Parathyroid adenoma (tissue), 2 donors: ENCODE measurements around the gene LCE3D.

Experiments used
- H2AFZ ChIP-seq: fragments of 300-600 bp; sonication (generic); one replicate; pipeline ENCODE4 v1.7.0; 2017; ENCODE audit warnings: antibody characterized with exemption, mild to moderate bottlenecking
- H3K27ac ChIP-seq: fragments of 300-600 bp; sonication (generic); one replicate; pipeline ENCODE4 v1.7.0; 2017
- H3K27me3 ChIP-seq: fragments of 300-600 bp; sonication (generic); one replicate; pipeline ENCODE4 v1.7.0; 2017; ENCODE audit warnings: low read length; ENCODE audit not compliant: control insufficient read depth, insufficient read depth
- H3K36me3 ChIP-seq: fragments of 300-600 bp; sonication (generic); one replicate; pipeline ENCODE4 v1.7.0; 2017; ENCODE audit warnings: low read length; ENCODE audit not compliant: control insufficient read depth, insufficient read depth
- H3K4me1 ChIP-seq: fragments of 300-600 bp; sonication (generic); one replicate; pipeline ENCODE4 v1.7.0; 2017; ENCODE audit warnings: control low read depth
- H3K4me2 ChIP-seq: fragments of 300-600 bp; sonication (generic); one replicate; pipeline ENCODE4 v1.7.0; 2017; ENCODE audit warnings: low read length
- H3K4me3 ChIP-seq: fragments of 300-600 bp; sonication (generic); one replicate; pipeline ENCODE4 v1.7.0; 2017; ENCODE audit warnings: low read depth, low read length
- H3K79me2 ChIP-seq: fragments of 300-600 bp; sonication (generic); one replicate; pipeline ENCODE4 v1.7.0; 2017; ENCODE audit warnings: control low read depth
- H3K9ac ChIP-seq: fragments of 300-600 bp; sonication (generic); one replicate; pipeline ENCODE4 v1.7.0; 2017; ENCODE audit warnings: mild to moderate bottlenecking
- H3K9me3 ChIP-seq: fragments of 300-600 bp; sonication (generic); one replicate; pipeline ENCODE4 v1.7.0; 2017; ENCODE audit warnings: low read length; ENCODE audit not compliant: control insufficient read depth
- TF ChIP-seq, protein P1 (sequence below): fragments of 300-600 bp; sonication (generic); IDR thresholded peaks from one replicate; pipeline ENCODE4 v1.7.0; 2017; ENCODE audit warnings: antibody characterized with exemption, mild to moderate bottlenecking
- donor health status: primary hyperparathyroidism.

The LCE3D gene

DNA sequence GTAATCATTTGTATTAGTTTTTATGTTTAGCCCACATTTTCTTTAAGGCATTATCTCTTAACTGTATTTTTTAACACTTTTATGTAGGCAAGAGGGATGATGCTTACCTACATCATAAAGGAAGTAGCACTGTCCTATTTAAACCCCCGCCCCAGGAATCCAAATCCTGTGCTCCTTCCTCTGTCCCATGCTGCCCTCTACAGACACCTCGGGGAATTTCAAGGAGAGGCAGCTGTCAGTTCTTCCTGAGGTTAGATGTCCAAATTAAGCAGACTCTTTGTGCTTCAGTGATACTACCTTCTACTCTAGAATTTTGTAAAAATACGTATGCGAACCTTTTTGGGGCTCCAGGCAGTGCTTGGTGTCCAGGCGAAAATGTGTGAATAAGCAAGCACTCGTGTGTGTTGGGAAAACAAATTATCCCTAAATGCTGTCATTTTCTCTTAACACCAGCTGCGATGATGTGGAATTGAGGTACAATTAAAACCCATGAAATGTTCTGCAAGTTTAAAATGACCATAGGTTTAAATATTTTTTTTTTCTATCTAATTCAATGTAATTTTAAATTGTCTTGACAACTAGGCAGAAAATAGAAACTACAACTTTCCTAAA lies 46.9 kb downstream of the LCE3D start:
- H3K79me2 ChIP-seq: no peaks in the 10 kb centered on the region
- H3K9ac ChIP-seq: no peak overlapping the region
- TF ChIP-seq, protein P1, sequence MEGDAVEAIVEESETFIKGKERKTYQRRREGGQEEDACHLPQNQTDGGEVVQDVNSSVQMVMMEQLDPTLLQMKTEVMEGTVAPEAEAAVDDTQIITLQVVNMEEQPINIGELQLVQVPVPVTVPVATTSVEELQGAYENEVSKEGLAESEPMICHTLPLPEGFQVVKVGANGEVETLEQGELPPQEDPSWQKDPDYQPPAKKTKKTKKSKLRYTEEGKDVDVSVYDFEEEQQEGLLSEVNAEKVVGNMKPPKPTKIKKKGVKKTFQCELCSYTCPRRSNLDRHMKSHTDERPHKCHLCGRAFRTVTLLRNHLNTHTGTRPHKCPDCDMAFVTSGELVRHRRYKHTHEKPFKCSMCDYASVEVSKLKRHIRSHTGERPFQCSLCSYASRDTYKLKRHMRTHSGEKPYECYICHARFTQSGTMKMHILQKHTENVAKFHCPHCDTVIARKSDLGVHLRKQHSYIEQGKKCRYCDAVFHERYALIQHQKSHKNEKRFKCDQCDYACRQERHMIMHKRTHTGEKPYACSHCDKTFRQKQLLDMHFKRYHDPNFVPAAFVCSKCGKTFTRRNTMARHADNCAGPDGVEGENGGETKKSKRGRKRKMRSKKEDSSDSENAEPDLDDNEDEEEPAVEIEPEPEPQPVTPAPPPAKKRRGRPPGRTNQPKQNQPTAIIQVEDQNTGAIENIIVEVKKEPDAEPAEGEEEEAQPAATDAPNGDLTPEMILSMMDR: peak; percentile 21
- H2AFZ ChIP-seq: no peak overlapping the region
- no peaks in the 10 kb centered on the region for H3K27me3 ChIP-seq
- H3K4me1 ChIP-seq: no peaks in the 10 kb centered on the region
- H3K36me3 ChIP-seq: no peaks in the 10 kb centered on the region
- no peak overlapping the region for H3K4me3 ChIP-seq
- no peak overlapping the region for H3K4me2 ChIP-seq
- H3K27ac ChIP-seq: no peak overlapping the region
- peaks cover 3% of the 10 kb centered on the region for H3K9me3 ChIP-seq
